Naive thymus-derived CD4-positive, alpha-beta T cell (primary cell): ENCODE measurements around the gene BBS9. TPM values are rescaled to one million over a fixed set of nuclear protein-coding genes. Genes with fewer than 3 reads are reported as not detected.

Experiments
- ATAC-seq: fragments of 150-1000 bp; cut with Tn5 transposase; 2 replicates; pipeline ENCODE4 v1.10.0; 2021; ENCODE audit warnings: mild to moderate bottlenecking, moderate library complexity
- CTCF ChIA-PET: fragments of 350-600 bp; sonication (Branson Sonifier 250); formaldehyde crosslinking; loops from one replicate; lab custom pipeline; 2021; ENCODE audit warnings: antibody characterized with exemption; lab: Charles Lee
- POLR2A ChIA-PET: fragments of 350-600 bp; sonication (Branson Sonifier 250); formaldehyde crosslinking; loops from one replicate; lab custom pipeline; 2021; ENCODE audit warnings: antibody characterized with exemption, inconsistent platforms; lab: Charles Lee
- DNase-seq, 9 donors: peaks; one replicate each; pipeline versions ENCODE4 v3.0.0 to v3.0.0-alpha.2; 2020 to 2022; ENCODE audit warnings: mixed read lengths in 1 of 9
- H3K27ac ChIP-seq: one replicate; pipeline ENCODE4 v1.7.0; 2013; ENCODE audit warnings: mild to moderate bottlenecking, low read depth, low read length, moderate library complexity
- H3K27me3 ChIP-seq, 2 donors: one replicate each; pipeline ENCODE4 v1.7.0; 2013; ENCODE audit warnings: low read length in 2 of 2, mild to moderate bottlenecking in 2 of 2, moderate library complexity in 2 of 2; ENCODE audit not compliant: control insufficient read depth in 2 of 2, insufficient read depth in 2 of 2
- H3K36me3 ChIP-seq, 3 experiments: 1 replicate in 2 of 3; 2 replicates in 1 of 3; pipeline ENCODE4 v1.7.0; 2013; ENCODE audit warnings: low read length in 3 of 3, mild to moderate bottlenecking in 3 of 3, moderate library complexity in 1 of 3; ENCODE audit not compliant: insufficient read depth in 3 of 3, control insufficient read depth in 2 of 3
- H3K4me1 ChIP-seq, 2 donors: one replicate each; pipeline ENCODE4 v1.7.0; 2013; ENCODE audit warnings: low read length in 2 of 2, mild to moderate bottlenecking in 2 of 2, moderate library complexity in 1 of 2; ENCODE audit not compliant: control insufficient read depth in 2 of 2, insufficient read depth in 2 of 2
- H3K4me3 ChIP-seq: 2 replicates; pipeline ENCODE4 v1.7.0; 2013; ENCODE audit warnings: mild to moderate bottlenecking, low read length
- H3K9me3 ChIP-seq, 3 experiments: 1 replicate in 2 of 3; 2 replicates in 1 of 3; pipeline ENCODE4 v1.7.0; 2013; ENCODE audit warnings: low read length in 3 of 3; ENCODE audit not compliant: control insufficient read depth in 2 of 3
- H3K27ac Mint-ChIP-seq, 9 donors: one replicate each; pipeline ENCODE4 v1.8.0; 2020 to 2022; ENCODE audit warnings: mixed read lengths in 9 of 9, mild to moderate bottlenecking in 8 of 9, moderate library complexity in 5 of 9, inconsistent platforms in 2 of 9
- H3K27me3 Mint-ChIP-seq, 5 donors: one replicate each; pipeline ENCODE4 v1.8.0; 2021 to 2022; ENCODE audit warnings: mixed read lengths in 5 of 5, mild to moderate bottlenecking in 1 of 5
- H3K36me3 Mint-ChIP-seq, 5 donors: one replicate each; pipeline ENCODE4 v1.8.0; 2020 to 2022; ENCODE audit warnings: mixed read lengths in 5 of 5, mild to moderate bottlenecking in 3 of 5, inconsistent platforms in 1 of 5
- H3K4me1 Mint-ChIP-seq, 7 donors: one replicate each; pipeline ENCODE4 v1.8.0; 2020 to 2022; ENCODE audit warnings: mixed read lengths in 7 of 7, mild to moderate bottlenecking in 3 of 7, inconsistent platforms in 1 of 7
- H3K4me3 Mint-ChIP-seq, 10 donors: one replicate each; pipeline ENCODE4 v1.8.0; 2020 to 2022; ENCODE audit warnings: mild to moderate bottlenecking in 10 of 10, mixed read lengths in 10 of 10, moderate library complexity in 6 of 10, inconsistent platforms in 2 of 10
- H3K9me3 Mint-ChIP-seq, 11 donors: one replicate each; pipeline ENCODE4 v1.8.0; 2020 to 2022; ENCODE audit warnings: mixed read lengths in 11 of 11, mild to moderate bottlenecking in 4 of 11, inconsistent platforms in 1 of 11, moderate library complexity in 1 of 11
- intact Hi-C, 2 donors: fragments of 100-400 bp; cut with micrococcal nuclease; formaldehyde crosslinking; loops; one replicate each; pipeline ENCODE4 v1.15.1; 2023
- polyA plus RNA-seq, 2 donors: library from polyadenylated mRNA; unstranded; fragments of 300-500 nt; fragmentation: Illumina TruSeq; gene quantifications; one replicate each; pipeline ENCODE4 v1.2.3, GENCODE V29; 2021
- total RNA-seq, 6 experiments: library from RNA in 5 of 6; stranded (reverse) in 5 of 6; gene quantifications; 1 replicate in 5 of 6; 2 replicates in 1 of 6; pipeline ENCODE4 v1.2.3 and lab custom pipeline; 2021 to 2026

BBS9 gene
- total and polyA plus RNA-seq, 7 experiments from 2014 or later: 11.1 to 31.0 (median 23.2) TPM

DNA sequence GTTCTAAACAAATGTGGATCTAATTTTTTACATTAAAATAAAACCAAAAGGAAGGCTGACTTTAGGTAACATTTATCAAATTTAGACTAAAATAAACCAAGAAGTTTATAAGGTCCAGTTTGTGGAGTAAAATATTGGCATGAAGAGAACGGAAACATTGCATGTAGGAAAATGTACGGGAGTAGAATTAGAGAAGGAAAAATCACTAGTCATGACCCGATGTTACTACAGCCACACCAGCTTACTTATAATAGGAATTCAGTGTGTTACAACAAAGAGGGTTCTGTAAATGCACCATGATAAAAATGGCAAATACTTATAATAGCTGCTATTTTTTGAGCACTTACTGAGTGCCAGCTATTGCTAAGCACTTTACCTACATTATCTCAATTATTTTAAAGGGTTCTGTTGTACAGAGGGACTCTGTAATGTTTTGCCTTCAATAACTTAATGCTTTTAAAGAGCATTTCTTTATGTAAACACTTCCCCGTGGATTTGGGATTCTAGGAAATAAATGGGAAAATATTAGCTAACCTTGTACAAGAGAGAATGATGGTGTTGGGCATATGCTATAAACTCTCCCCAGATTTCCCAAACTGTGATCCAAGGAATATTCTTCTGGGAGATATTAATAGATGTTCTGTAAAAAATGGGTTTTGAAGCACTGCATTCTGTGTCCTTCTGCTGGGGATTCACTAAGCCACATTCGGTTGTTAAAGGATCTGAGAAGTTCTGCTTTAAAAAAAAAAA lies 296.7 kb downstream of the BBS9 start:
- H3K27ac ChIP-seq: no peak overlapping the region
- H3K36me3 Mint-ChIP-seq: peaks cover 0 to 8% (median 3%) of the 10 kb centered on the region in 5 donors
- ATAC-seq: no peak
- DNase-seq: no peak
- H3K9me3 Mint-ChIP-seq: no peaks in the 10 kb centered on the region
- peaks cover 0 to 2% (median 0%) of the 10 kb centered on the region in 7 donors for H3K4me1 Mint-ChIP-seq
- no peak overlapping the region for H3K27ac Mint-ChIP-seq
- CTCF ChIA-PET: no interaction called here
- no peaks in the 10 kb centered on the region for H3K4me1 ChIP-seq
- H3K4me3 Mint-ChIP-seq: no peak overlapping the region
- no peaks in the 10 kb centered on the region for H3K36me3 ChIP-seq
- no peaks in the 10 kb centered on the region for H3K27me3 Mint-ChIP-seq
- intact Hi-C loops: no loop called here
- H3K4me3 ChIP-seq: no peak overlapping the region
- no peaks in the 10 kb centered on the region for H3K27me3 ChIP-seq
- no peaks in the 10 kb centered on the region for H3K9me3 ChIP-seq
- POLR2A ChIA-PET: no interaction called here

DNA sequence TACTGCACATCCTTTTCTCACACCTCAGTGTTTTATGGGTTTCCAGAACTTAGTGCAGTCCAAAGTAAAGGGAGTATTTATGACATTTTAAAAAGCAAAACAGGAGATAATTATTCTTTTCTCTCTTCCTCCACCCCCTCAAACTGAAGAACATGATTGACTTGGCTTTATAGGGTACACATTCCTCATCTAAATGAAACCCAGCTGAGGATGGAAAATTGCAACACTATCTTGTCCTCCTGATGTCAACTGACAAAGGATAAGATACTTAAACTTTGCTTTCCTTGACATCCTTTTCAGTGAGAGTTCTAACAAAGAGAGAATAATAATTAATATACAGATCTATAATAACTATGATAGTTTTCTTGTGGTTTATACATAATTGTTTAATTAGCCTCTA lies 299.1 kb downstream of the BBS9 start:
- Mint-ChIP-seq H3K4me1 (no peaks in the 10 kb centered on the region), H3K4me3 (no peak overlapping the region), H3K27me3 (no peaks in the 10 kb centered on the region), H3K27ac (no peak overlapping the region), H3K36me3 (peaks cover 0 to 8% (median 3%) of the 10 kb centered on the region in 5 donors), H3K9me3 (no peaks in the 10 kb centered on the region)
- ATAC-seq (no peak), DNase-seq (no peak)
- Histone ChIP-seq H3K4me3 (no peak overlapping the region), H3K4me1 (no peaks in the 10 kb centered on the region), H3K27me3 (no peaks in the 10 kb centered on the region), H3K9me3 (no peaks in the 10 kb centered on the region), H3K36me3 (no peaks in the 10 kb centered on the region), H3K27ac (no peak overlapping the region)
- ChIA-PET POLR2A (no interaction called here), CTCF (no interaction called here)
- intact Hi-C loops: no loop called here

DNA sequence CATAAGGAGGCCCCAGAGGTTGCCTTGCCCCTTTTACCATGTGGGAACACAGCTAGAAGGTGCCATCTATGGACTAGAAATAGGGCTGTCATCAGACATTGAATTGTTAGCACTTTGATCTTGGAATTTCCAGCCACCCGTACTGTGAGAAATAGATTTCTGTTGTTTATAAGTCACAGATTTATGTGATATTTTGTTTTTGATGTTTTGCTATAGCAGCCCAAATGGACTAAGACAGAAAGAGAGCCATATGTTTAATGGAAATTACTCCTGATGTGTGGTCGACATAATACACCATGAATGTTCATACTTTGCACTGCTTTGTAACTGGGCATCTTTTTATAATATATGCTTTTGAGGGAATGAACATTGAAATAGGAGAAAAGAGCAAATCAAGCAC lies 302.2 kb downstream of the BBS9 start:
- no peak overlapping the region for H3K4me3 Mint-ChIP-seq
- ATAC-seq (no peak), DNase-seq (no peak)
- intact Hi-C loops: no loop called here
- H3K27me3 Mint-ChIP-seq: no peaks in the 10 kb centered on the region
- Histone ChIP-seq H3K4me1 (no peaks in the 10 kb centered on the region), H3K36me3 (no peaks in the 10 kb centered on the region), H3K27me3 (no peaks in the 10 kb centered on the region), H3K9me3 (no peaks in the 10 kb centered on the region), H3K27ac (no peak overlapping the region), H3K4me3 (no peak overlapping the region)
- no peaks in the 10 kb centered on the region for H3K9me3 Mint-ChIP-seq
- peaks cover 0 to 9% (median 3%) of the 10 kb centered on the region in 5 donors for H3K36me3 Mint-ChIP-seq
- H3K4me1 Mint-ChIP-seq: no peaks in the 10 kb centered on the region
- POLR2A ChIA-PET: no interaction called here
- CTCF ChIA-PET: interaction anchor here (0.6 kb wide), 1 partner anchor 97 kb away, joined by 3 read pairs; no protein-coding TSS in a partner anchor
- H3K27ac Mint-ChIP-seq: no peak overlapping the region

DNA sequence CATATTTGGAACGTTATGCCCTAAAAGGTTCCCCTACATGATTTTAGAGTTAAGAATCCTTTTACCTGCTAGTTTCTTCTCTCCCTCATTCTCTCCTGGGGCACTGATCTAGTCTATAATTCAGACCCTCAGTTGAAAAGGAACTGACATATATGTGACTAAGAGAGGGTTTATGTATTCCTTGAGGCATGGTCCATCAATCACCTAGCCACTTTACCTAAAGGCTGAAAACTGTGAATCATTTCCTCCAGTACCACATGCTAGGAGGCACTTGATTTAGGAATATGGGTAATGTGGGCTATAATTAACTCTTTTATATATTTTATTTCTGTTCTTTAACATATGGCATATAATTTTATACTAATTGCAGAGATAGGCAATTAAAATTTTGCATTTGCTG lies 303.5 kb downstream of the BBS9 start:
- CTCF ChIA-PET: no interaction called here
- Mint-ChIP-seq H3K27ac (no peak overlapping the region), H3K9me3 (no peaks in the 10 kb centered on the region), H3K4me3 (no peak overlapping the region), H3K4me1 (no peaks in the 10 kb centered on the region), H3K27me3 (no peaks in the 10 kb centered on the region), H3K36me3 (peaks cover 0 to 12% (median under 1%) of the 10 kb centered on the region in 5 donors)
- DNase-seq: no peak
- Histone ChIP-seq H3K36me3 (no peaks in the 10 kb centered on the region), H3K27ac (no peak overlapping the region), H3K27me3 (no peaks in the 10 kb centered on the region), H3K9me3 (no peaks in the 10 kb centered on the region), H3K4me3 (no peak overlapping the region), H3K4me1 (no peaks in the 10 kb centered on the region)
- no peak for ATAC-seq
- POLR2A ChIA-PET: no interaction called here
- intact Hi-C loops: no loop called here

DNA sequence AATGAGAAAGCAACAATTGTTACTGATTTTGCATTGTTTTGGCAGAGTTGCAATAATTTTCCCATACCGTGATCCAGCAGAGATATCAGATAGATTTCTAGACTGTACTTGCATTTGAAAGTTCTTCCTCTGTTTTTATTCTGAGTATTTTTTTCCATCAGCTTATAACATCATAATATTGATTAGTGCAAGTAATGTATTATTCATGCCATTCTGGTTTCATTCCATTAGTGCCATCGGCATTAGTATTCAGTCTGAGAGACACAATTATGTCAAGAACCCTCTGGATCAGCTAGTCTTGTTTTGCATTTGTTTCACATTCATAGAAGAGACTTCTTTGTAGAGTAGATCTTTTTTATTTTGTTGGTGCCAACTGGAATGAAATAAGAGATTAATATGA lies 304.0 kb downstream of the BBS9 start:
- peaks cover 0 to 11% (median 0%) of the 10 kb centered on the region in 5 donors for H3K36me3 Mint-ChIP-seq
- no peaks in the 10 kb centered on the region for H3K27me3 Mint-ChIP-seq
- H3K27ac Mint-ChIP-seq: no peak overlapping the region
- Histone ChIP-seq H3K36me3 (no peaks in the 10 kb centered on the region), H3K4me1 (no peaks in the 10 kb centered on the region), H3K4me3 (no peak overlapping the region), H3K9me3 (no peaks in the 10 kb centered on the region), H3K27ac (no peak overlapping the region), H3K27me3 (no peaks in the 10 kb centered on the region)
- CTCF ChIA-PET: no interaction called here
- ATAC-seq: no peak
- H3K4me3 Mint-ChIP-seq: no peak overlapping the region
- intact Hi-C loops: no loop called here
- POLR2A ChIA-PET: no interaction called here
- DNase-seq: no peak
- H3K9me3 Mint-ChIP-seq: no peaks in the 10 kb centered on the region
- no peaks in the 10 kb centered on the region for H3K4me1 Mint-ChIP-seq

DNA sequence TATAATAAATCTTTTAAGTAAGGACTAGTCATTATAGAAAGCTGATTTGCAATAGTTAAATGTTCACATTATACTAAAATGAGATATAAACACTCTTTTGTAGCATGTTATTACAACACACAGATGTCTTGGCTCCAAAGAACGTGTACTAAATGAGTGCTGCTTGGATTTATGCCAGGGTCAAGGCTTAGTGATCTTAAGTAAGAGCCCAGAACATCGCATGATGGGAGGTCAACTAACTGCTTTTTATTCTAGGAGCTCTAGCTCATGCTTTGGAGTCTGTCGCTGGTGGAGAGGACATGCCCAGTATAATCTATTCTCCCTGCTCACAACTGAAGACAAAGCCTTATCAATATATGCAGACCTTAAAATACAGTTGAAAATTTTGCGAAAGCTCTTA lies 315.1 kb downstream of the BBS9 start:
- no peak overlapping the region for H3K27ac Mint-ChIP-seq
- Histone ChIP-seq H3K27me3 (no peaks in the 10 kb centered on the region), H3K27ac (no peak overlapping the region), H3K4me3 (no peak overlapping the region), H3K9me3 (no peaks in the 10 kb centered on the region), H3K4me1 (no peaks in the 10 kb centered on the region), H3K36me3 (no peaks in the 10 kb centered on the region)
- no peak for ATAC-seq
- peaks cover 0 to 21% (median 17%) of the 10 kb centered on the region in 7 donors for H3K4me1 Mint-ChIP-seq
- peaks cover 0 to 9% (median 0%) of the 10 kb centered on the region in 5 donors for H3K36me3 Mint-ChIP-seq
- CTCF ChIA-PET: no interaction called here
- no peaks in the 10 kb centered on the region for H3K27me3 Mint-ChIP-seq
- intact Hi-C loops: no loop called here
- no peak for DNase-seq
- H3K4me3 Mint-ChIP-seq: no peak overlapping the region
- H3K9me3 Mint-ChIP-seq: peaks cover 0 to 5% (median 0%) of the 10 kb centered on the region in 11 donors
- POLR2A ChIA-PET: no interaction called here

DNA sequence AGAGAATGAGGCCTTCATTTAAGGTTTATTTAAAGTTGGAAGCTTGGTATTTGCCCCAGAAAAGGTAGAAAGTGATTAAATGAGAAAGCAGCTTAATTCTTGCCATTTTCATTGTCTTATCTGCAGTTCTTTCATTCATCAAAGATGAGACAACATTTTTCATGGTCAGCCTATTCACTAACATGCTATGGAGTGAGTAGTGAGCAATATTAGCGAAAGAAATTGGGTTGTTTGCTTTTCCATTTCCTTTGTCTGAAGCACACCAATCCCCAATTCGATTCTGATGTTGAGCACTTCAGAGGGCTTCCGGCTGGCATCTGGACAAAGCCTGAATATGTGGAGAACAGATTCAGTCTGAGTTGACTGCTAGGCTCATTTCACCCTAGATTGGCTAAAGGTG lies 317.2 kb downstream of the BBS9 start:
- ChIA-PET POLR2A (no interaction called here), CTCF (no interaction called here)
- Histone ChIP-seq H3K4me1 (no peaks in the 10 kb centered on the region), H3K9me3 (no peaks in the 10 kb centered on the region), H3K27ac (no peak overlapping the region), H3K27me3 (no peaks in the 10 kb centered on the region), H3K4me3 (no peak overlapping the region), H3K36me3 (no peaks in the 10 kb centered on the region)
- H3K4me1 Mint-ChIP-seq: peaks cover 0 to 25% (median 19%) of the 10 kb centered on the region in 7 donors
- ATAC-seq (no peak), DNase-seq (no peak)
- H3K27me3 Mint-ChIP-seq: no peaks in the 10 kb centered on the region
- H3K9me3 Mint-ChIP-seq: peaks cover 0 to 5% (median 0%) of the 10 kb centered on the region in 11 donors
- H3K27ac Mint-ChIP-seq: no peak overlapping the region
- H3K36me3 Mint-ChIP-seq: peaks cover 0 to 12% (median 3%) of the 10 kb centered on the region in 5 donors
- no peak overlapping the region for H3K4me3 Mint-ChIP-seq
- intact Hi-C loops: no loop called here
